B cell (primary cell): Measurements from ENCODE around the gene ZNF600. TPM values are rescaled to one million over a fixed set of nuclear protein-coding genes. Genes with fewer than 3 reads are reported as not detected.

ENCODE experiments used
- ATAC-seq: fragments of 200-7000 bp; cut with Tn5 transposase; one replicate; pipeline ENCODE4 v1.10.0; 2021; ENCODE audit warnings: low read depth, mild to moderate bottlenecking, moderate number of reproducible peaks, moderate library complexity
- CTCF ChIA-PET: fragments of 350-600 bp; sonication (Branson Sonifier 250); formaldehyde crosslinking; loops from one replicate; lab custom pipeline; 2021; ENCODE audit warnings: antibody characterized with exemption, inconsistent platforms; lab: Charles Lee
- POLR2A ChIA-PET: fragments of 350-600 bp; sonication (Branson Sonifier 250); formaldehyde crosslinking; loops from one replicate; lab custom pipeline; 2021; ENCODE audit warnings: antibody characterized with exemption; lab: Charles Lee
- DNase-seq: peaks from one replicate; pipeline ENCODE4 v3.0.0; 2013
- H2AFZ ChIP-seq: 2 replicates; pipeline ENCODE4 v1.6.1; 2012; ENCODE audit warnings: mild to moderate bottlenecking, low read depth, low read length; ENCODE audit not compliant: insufficient read depth, poor library complexity, severe bottlenecking
- H3K27ac ChIP-seq, 2 donors: 1 replicate in 1 of 2; 2 replicates in 1 of 2; pipeline ENCODE4 v1.5.1; 2012 to 2013; ENCODE audit warnings: low read length in 2 of 2, mild to moderate bottlenecking in 2 of 2, moderate library complexity in 1 of 2
- H3K27me3 ChIP-seq, 4 experiments: fragments of 200-600 bp in 1 of 4; sonication (generic) in 1 of 4; replicated peaks in 1 of 4; 1 replicate in 2 of 4; 2 replicates in 2 of 4; pipeline versions ENCODE4 v1.6.1 to v1.7.0; 2013 to 2016; ENCODE audit warnings: low read length in 3 of 4, mild to moderate bottlenecking in 2 of 4, mixed read lengths in 1 of 4, moderate library complexity in 1 of 4; ENCODE audit not compliant: insufficient read depth in 4 of 4, control insufficient read depth in 3 of 4; ENCODE audit errors: control extremely low read depth in 1 of 4
- H3K36me3 ChIP-seq, 2 experiments: replicated peaks in 1 of 2; 1 replicate in 1 of 2; 2 replicates in 1 of 2; pipeline versions ENCODE4 v1.6.1 to v1.7.1; 2013; ENCODE audit warnings: low read length in 1 of 2; ENCODE audit not compliant: insufficient read depth in 2 of 2, control insufficient read depth in 1 of 2; ENCODE audit errors: control extremely low read depth in 1 of 2, extremely low read depth in 1 of 2
- H3K4me1 ChIP-seq, 2 donors: fragments of 200-600 bp in 1 of 2; sonication (generic) in 1 of 2; 1 replicate in 1 of 2; 2 replicates in 1 of 2; pipeline versions ENCODE4 v1.5.1 to v1.6.1; 2013 to 2017; ENCODE audit warnings: low read length in 2 of 2; ENCODE audit not compliant: control insufficient read depth in 2 of 2, insufficient read depth in 2 of 2
- H3K4me2 ChIP-seq: replicated peaks from 2 replicates; pipeline ENCODE3; 2012; ENCODE audit warnings: mild to moderate bottlenecking, low read depth, low read length; ENCODE audit not compliant: poor library complexity, severe bottlenecking
- H3K4me3 ChIP-seq, 5 experiments: fragments of 200-600 bp in 1 of 5; sonication (generic) in 1 of 5; 1 replicate in 3 of 5; 2 replicates in 2 of 5; pipeline versions ENCODE4 v1.5.1 to v1.7.0; 2011 to 2016; ENCODE audit warnings: low read length in 4 of 5, mild to moderate bottlenecking in 4 of 5, low read depth in 2 of 5, control low read depth in 1 of 5, moderate library complexity in 1 of 5; ENCODE audit not compliant: insufficient read depth in 1 of 5; ENCODE audit errors: control extremely low read depth in 1 of 5, extremely low read depth in 1 of 5
- H3K79me2 ChIP-seq: fragments of 200-600 bp; sonication (generic); one replicate; pipeline ENCODE4 v1.6.0; 2016; ENCODE audit warnings: low read length; ENCODE audit not compliant: control insufficient read depth, insufficient read depth
- H3K9ac ChIP-seq: fragments of 200-600 bp; sonication (generic); 2 replicates; pipeline ENCODE4 v1.6.1; 2017; ENCODE audit warnings: mild to moderate bottlenecking, low read length, moderate library complexity
- H3K9me3 ChIP-seq, 3 donors: one replicate each; pipeline versions ENCODE4 v1.6.1 to v1.7.1; 2013; ENCODE audit warnings: low read length in 2 of 3; ENCODE audit not compliant: control insufficient read depth in 2 of 3, insufficient read depth in 1 of 3; ENCODE audit errors: control extremely low read depth in 1 of 3
- H4K20me1 ChIP-seq: 2 replicates; pipeline ENCODE4 v1.6.0; 2012; ENCODE audit warnings: mild to moderate bottlenecking, low read length; ENCODE audit not compliant: insufficient read depth, control insufficient read depth, poor library complexity, severe bottlenecking
- H3K27ac Mint-ChIP-seq: one replicate; pipeline ENCODE4 v1.8.0; 2021; ENCODE audit warnings: mixed read lengths
- H3K27me3 Mint-ChIP-seq: one replicate; pipeline ENCODE4 v1.8.0; 2021; ENCODE audit warnings: mixed read lengths
- H3K4me1 Mint-ChIP-seq: one replicate; pipeline ENCODE4 v1.8.0; 2021; ENCODE audit warnings: mixed read lengths
- H3K4me3 Mint-ChIP-seq: one replicate; pipeline ENCODE4 v1.8.0; 2021; ENCODE audit warnings: mixed read lengths
- H3K9me3 Mint-ChIP-seq: one replicate; pipeline ENCODE4 v1.8.0; 2022; ENCODE audit warnings: mixed read lengths; ENCODE audit not compliant: insufficient read depth
- EZH2 ChIP-seq: IDR thresholded peaks from 2 replicates; pipeline ENCODE4 v1.6.1; 2012; ENCODE audit warnings: borderline replicate concordance, low read depth, mild to moderate bottlenecking, moderate library complexity, low read length; ENCODE audit not compliant: insufficient read depth, poor library complexity, severe bottlenecking
- WGBS: methylation state at CpG from one replicate; pipeline ENCODE4 v1.1.5; 2013; ENCODE audit warnings: missing lambda C conversion rate; ENCODE audit not compliant: insufficient coverage; 5-methylcytosine and 5-hydroxymethylcytosine counted together
- intact Hi-C: fragments of 100-400 bp; cut with micrococcal nuclease; formaldehyde crosslinking; loops from one replicate; pipeline ENCODE4 v1.10.0; 2022
- polyA plus RNA-seq: library from polyadenylated mRNA; depleted of rRNA; stranded (reverse); fragments of >200 nt; gene quantifications from 2 replicates; pipeline ENCODE4 v1.2.3, GENCODE V29; 2012
- total RNA-seq, 2 donors: library from RNA; stranded (reverse); fragments of 120-200 nt in 1 of 2; gene quantifications; 1 replicate in 1 of 2; 2 replicates in 1 of 2; pipeline versions ENCODE4 v1.2.3 to v1.2.4, GENCODE V29; 2013 to 2022
- TF ChIP-seq, protein P1 (sequence below): fragments of 200-600 bp; IDR thresholded peaks from one replicate; pipeline ENCODE4 v1.8.0; 2022; ENCODE audit warnings: antibody characterized with exemption, mild to moderate bottlenecking

The ZNF600 gene
- total and polyA plus RNA-seq, 2 donors (not counting 1 experiment from before 2014, with no cell fraction given), result 40.6 to 41.7 TPM

DNA sequence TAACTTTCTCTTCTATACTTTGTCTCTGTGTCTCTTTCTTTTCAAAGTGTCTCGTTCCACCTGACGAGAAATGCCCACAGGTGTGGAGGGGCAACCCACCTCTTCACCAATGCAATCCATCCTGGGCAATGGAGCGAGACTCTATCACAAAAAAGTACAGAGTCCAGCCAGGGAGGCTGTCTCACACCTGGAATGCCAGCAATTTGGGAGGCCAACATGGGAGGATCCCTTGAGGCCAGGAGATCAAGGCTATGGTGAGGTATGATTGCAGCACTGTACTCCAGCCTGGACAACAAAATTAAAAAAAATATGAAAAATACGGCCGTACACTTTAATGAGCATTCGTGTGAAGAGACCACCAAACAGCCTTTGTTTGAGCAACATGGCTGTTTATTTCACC is 2.8 kb upstream of the ZNF600 start:
- DNase-seq (no peak), ATAC-seq (no peak)
- H3K4me3 Mint-ChIP-seq, result peak overlapping the region; percentile 19
- intact Hi-C loops, result no loop called here
- Histone ChIP-seq H3K36me3 (no peaks in the 10 kb centered on the region), H3K4me1 (peaks cover 4 to 18% of the 10 kb centered on the region in 2 donors), H3K79me2 (peaks cover 18% of the 10 kb centered on the region), H3K9me3 (peaks cover 2 to 37% (median 4%) of the 10 kb centered on the region in 3 donors), H3K9ac (no peak overlapping the region), H3K4me3 (no peak overlapping the region), H3K27ac (no peak overlapping the region), H3K4me2 (no peak overlapping the region), H3K27me3 (no peaks in the 10 kb centered on the region), H2AFZ (no peak overlapping the region), H4K20me1 (no peaks in the 10 kb centered on the region)
- ChIA-PET CTCF (no interaction called here), POLR2A (no interaction called here)
- H3K4me1 Mint-ChIP-seq, result peaks cover 26% of the 10 kb centered on the region
- H3K27me3 Mint-ChIP-seq, result no peaks in the 10 kb centered on the region
- WGBS, result 97% methylated on average over 6 of the region's 6 CpGs
- no peak overlapping the region for H3K27ac Mint-ChIP-seq
- H3K9me3 Mint-ChIP-seq, result peaks cover 7% of the 10 kb centered on the region
- TF ChIP-seq, protein P1, sequence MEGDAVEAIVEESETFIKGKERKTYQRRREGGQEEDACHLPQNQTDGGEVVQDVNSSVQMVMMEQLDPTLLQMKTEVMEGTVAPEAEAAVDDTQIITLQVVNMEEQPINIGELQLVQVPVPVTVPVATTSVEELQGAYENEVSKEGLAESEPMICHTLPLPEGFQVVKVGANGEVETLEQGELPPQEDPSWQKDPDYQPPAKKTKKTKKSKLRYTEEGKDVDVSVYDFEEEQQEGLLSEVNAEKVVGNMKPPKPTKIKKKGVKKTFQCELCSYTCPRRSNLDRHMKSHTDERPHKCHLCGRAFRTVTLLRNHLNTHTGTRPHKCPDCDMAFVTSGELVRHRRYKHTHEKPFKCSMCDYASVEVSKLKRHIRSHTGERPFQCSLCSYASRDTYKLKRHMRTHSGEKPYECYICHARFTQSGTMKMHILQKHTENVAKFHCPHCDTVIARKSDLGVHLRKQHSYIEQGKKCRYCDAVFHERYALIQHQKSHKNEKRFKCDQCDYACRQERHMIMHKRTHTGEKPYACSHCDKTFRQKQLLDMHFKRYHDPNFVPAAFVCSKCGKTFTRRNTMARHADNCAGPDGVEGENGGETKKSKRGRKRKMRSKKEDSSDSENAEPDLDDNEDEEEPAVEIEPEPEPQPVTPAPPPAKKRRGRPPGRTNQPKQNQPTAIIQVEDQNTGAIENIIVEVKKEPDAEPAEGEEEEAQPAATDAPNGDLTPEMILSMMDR, result no peak

DNA sequence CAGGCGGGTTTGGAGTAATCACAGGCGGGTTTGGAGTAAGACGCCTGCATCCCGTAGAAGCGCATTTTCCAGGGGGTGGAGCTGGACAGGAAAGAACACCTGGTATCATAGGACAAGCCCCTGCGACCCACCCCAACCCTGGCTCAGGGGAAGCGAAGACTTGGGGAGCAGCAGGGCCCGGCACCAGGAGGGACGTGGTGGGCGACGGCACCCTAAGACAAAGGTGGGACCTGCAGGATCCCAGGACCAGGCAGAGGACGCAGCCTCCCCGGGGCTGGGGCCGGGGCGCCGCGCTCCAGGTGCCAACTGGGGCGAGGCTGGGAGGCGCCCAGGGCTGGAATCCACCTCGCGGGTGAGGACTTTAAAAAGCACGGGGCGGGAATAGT is 520 bp downstream of the ZNF600 start:
- POLR2A ChIA-PET, result no interaction called here
- peak overlapping the region; percentile 40 to 69 for H3K27ac ChIP-seq
- H3K9ac ChIP-seq, result peak overlapping the region; percentile 83
- TF ChIP-seq, protein P1, result no peak
- TF ChIP-seq EZH2, result no peak
- H2AFZ ChIP-seq, result peak overlapping the region; percentile 89
- H3K36me3 ChIP-seq, result peaks cover 0 to under 1% of the 10 kb centered on the region in 2 experiments
- intact Hi-C loops, result loop anchor here (1.0 to 2.0 kb wide), 6 partner anchors 35 to 517 kb away; partner anchors contain the start of genes ZNF28, ZNF611, ZNF701 and ZNF766
- no peaks in the 10 kb centered on the region for H3K27me3 ChIP-seq
- peaks cover 0 to 20% (median 0%) of the 10 kb centered on the region in 3 donors for H3K9me3 ChIP-seq
- H3K4me2 ChIP-seq, result peak overlapping the region; percentile 94
- H3K9me3 Mint-ChIP-seq, result no peaks in the 10 kb centered on the region
- peak overlapping the region; percentile 97 for H3K4me3 Mint-ChIP-seq
- H3K4me3 ChIP-seq, result peak overlapping the region; percentile 63 to 96 (median 78)
- H3K27me3 Mint-ChIP-seq, result no peaks in the 10 kb centered on the region
- 5% methylated on average over 12 of the region's 23 CpGs for WGBS
- peak; percentile 6 for ATAC-seq
- DNase-seq, result no peak
- H4K20me1 ChIP-seq, result no peaks in the 10 kb centered on the region
- peaks cover 18% of the 10 kb centered on the region for H3K79me2 ChIP-seq
- H3K4me1 Mint-ChIP-seq, result peaks cover 31% of the 10 kb centered on the region
- peaks cover 4 to 18% of the 10 kb centered on the region in 2 donors for H3K4me1 ChIP-seq
- CTCF ChIA-PET, result no interaction called here
- H3K27ac Mint-ChIP-seq, result peak overlapping the region; percentile 92
